GM12801 (cell line): ENCODE results near the gene SH3BP2.

ENCODE experiments used
- CTCF ChIP-seq: IDR thresholded peaks from one replicate; pipeline ENCODE4 v1.5.1; 2011; ENCODE audit warnings: control low read depth; ENCODE audit not compliant: insufficient read length; ENCODE audit errors: extremely low read depth

SH3BP2 gene

GRCh38 chr4:2786794-2787229 lies 6.1 kb upstream of the SH3BP2 start:
- no peak for TF ChIP-seq CTCF

- no peak for TF ChIP-seq CTCF
Observed at GRCh38 chr4:2787230-2788100, 5.4 kb upstream of the SH3BP2 start.

GRCh38 chr4:2788101-2788500 lies 4.8 kb upstream of the SH3BP2 start:
- TF ChIP-seq CTCF: no peak

GRCh38 chr4:2788532-2789103 lies 4.3 kb upstream of the SH3BP2 start:
- no peak for TF ChIP-seq CTCF

GRCh38 chr4:2789351-2789750 lies 3.5 kb upstream of the SH3BP2 start:
- TF ChIP-seq CTCF: no peak

GRCh38 chr4:2789793-2790582 lies 2.9 kb upstream of the SH3BP2 start:
- no peak for TF ChIP-seq CTCF

- no peak for TF ChIP-seq CTCF
Observed at GRCh38 chr4:2790583-2791517, 2.0 kb upstream of the SH3BP2 start.
